Esophagus squamous epithelium (tissue), 5 donors: ENCODE results near the gene DNAI2. TPM values are rescaled to one million over a fixed set of nuclear protein-coding genes. Genes with fewer than 3 reads are reported as not detected.

ENCODE experiments used
- DNase-seq: peaks from one replicate; lab custom pipeline; 2025; lab: John Stamatoyannopoulos, UW
- H3K27ac ChIP-seq, 4 donors: fragments of 200-600 bp; sonication (generic); one replicate each; pipeline ENCODE4 v1.5.1; 2016 to 2019; ENCODE audit warnings: mild to moderate bottlenecking in 1 of 4
- H3K27me3 ChIP-seq, 4 donors: fragments of 200-600 bp; sonication (generic); 1 replicate in 3 of 4; 2 replicates in 1 of 4; pipeline versions ENCODE4 v1.5.1 to v1.6.0; 2017 to 2021; ENCODE audit warnings: antibody characterized with exemption in 1 of 4
- H3K36me3 ChIP-seq, 3 donors: fragments of 200-600 bp; sonication (generic); one replicate each; pipeline ENCODE4 v1.5.1; 2016 to 2019
- H3K4me1 ChIP-seq, 3 donors: fragments of 200-600 bp; sonication (generic); one replicate each; pipeline ENCODE4 v1.5.1; 2017 to 2019
- H3K4me3 ChIP-seq, 4 donors: fragments of 200-600 bp; sonication (generic); 1 replicate in 3 of 4; 2 replicates in 1 of 4; pipeline ENCODE4 v1.5.1; 2016 to 2019; ENCODE audit warnings: mild to moderate bottlenecking in 2 of 4, moderate library complexity in 1 of 4
- H3K9me3 ChIP-seq, 3 donors: fragments of 200-600 bp; sonication (generic); one replicate each; pipeline ENCODE4 v1.5.1; 2016 to 2019
- POLR2A ChIP-seq, 4 donors: fragments of 450-650 bp; IDR thresholded peaks; one replicate each; pipeline ENCODE4 v1.6.1; 2017; ENCODE audit warnings: antibody characterized with exemption in 4 of 4, mild to moderate bottlenecking in 4 of 4, moderate library complexity in 3 of 4
- WGBS, 2 donors: methylation state at CpG; one replicate each; pipeline ENCODE4 v1.1.5; 2018; 5-methylcytosine and 5-hydroxymethylcytosine counted together
- intact Hi-C: fragments of 100-400 bp; cut with DNase I; formaldehyde crosslinking; loops from one replicate; pipeline ENCODE4 v1.15.0; 2022
- total RNA-seq, 4 donors: library from RNA; depleted of rRNA; stranded (reverse); fragments of >200 nt; gene quantifications; one replicate each; pipeline ENCODE4 v1.1.0, GENCODE V29; 2016
- TF ChIP-seq, protein P1 (sequence below), 6 experiments: fragments of 450-650 bp in 4 of 6; fragments of 200-600 bp in 2 of 6; sonication (generic) in 2 of 6; IDR thresholded peaks; one replicate each; pipeline ENCODE4 v1.5.1; 2016 to 2019; ENCODE audit warnings: antibody characterized with exemption in 6 of 6, mild to moderate bottlenecking in 4 of 6, moderate library complexity in 4 of 6
- donor health status: DM: yes; HTN: yes; CAD: no.

DNAI2 gene
- total RNA-seq, 4 donors from 2014 or later: 0.19 TPM; not detected in 3

DNA sequence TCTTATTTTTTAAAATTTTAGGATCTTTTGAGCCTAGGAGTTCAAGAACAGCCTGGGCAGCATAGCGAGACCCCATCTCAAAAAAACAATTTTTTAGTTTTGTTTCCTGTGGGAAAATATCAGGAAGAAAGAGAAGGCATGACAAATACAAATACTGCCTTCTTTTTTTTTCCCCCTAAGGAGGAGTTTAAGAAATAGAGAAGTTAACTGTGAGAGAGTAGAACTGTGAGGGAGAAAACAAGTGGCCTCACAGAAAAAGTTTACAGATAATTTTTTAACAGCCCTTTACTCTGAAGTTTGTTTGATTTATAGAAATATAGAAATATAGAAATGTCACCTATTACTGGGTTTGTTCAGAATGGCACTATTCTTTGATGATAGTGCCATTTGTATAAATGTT lies 39.5 kb upstream of the DNAI2 start:
- Histone ChIP-seq H3K27me3 (no peaks in the 10 kb centered on the region), H3K4me1 (peaks cover 0 to 4% (median 0%) of the 10 kb centered on the region in 3 donors), H3K36me3 (peaks cover 0 to 22% (median 0%) of the 10 kb centered on the region in 3 donors), H3K27ac (peak overlapping the region in 2 of 4 donors; percentile 4 to 54), H3K4me3 (no peak overlapping the region), H3K9me3 (no peaks in the 10 kb centered on the region)
- TF ChIP-seq POLR2A (IDR thresholded peaks at IDR 0.05): no peak
- TF ChIP-seq, protein P1, sequence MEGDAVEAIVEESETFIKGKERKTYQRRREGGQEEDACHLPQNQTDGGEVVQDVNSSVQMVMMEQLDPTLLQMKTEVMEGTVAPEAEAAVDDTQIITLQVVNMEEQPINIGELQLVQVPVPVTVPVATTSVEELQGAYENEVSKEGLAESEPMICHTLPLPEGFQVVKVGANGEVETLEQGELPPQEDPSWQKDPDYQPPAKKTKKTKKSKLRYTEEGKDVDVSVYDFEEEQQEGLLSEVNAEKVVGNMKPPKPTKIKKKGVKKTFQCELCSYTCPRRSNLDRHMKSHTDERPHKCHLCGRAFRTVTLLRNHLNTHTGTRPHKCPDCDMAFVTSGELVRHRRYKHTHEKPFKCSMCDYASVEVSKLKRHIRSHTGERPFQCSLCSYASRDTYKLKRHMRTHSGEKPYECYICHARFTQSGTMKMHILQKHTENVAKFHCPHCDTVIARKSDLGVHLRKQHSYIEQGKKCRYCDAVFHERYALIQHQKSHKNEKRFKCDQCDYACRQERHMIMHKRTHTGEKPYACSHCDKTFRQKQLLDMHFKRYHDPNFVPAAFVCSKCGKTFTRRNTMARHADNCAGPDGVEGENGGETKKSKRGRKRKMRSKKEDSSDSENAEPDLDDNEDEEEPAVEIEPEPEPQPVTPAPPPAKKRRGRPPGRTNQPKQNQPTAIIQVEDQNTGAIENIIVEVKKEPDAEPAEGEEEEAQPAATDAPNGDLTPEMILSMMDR (IDR thresholded peaks at IDR 0.05): no peak
- DNase-seq: no peak
- 57 to 69% methylated on average over 1 of the region's 1 CpG for WGBS, 2 donors
- intact Hi-C loops: no loop called here

DNA sequence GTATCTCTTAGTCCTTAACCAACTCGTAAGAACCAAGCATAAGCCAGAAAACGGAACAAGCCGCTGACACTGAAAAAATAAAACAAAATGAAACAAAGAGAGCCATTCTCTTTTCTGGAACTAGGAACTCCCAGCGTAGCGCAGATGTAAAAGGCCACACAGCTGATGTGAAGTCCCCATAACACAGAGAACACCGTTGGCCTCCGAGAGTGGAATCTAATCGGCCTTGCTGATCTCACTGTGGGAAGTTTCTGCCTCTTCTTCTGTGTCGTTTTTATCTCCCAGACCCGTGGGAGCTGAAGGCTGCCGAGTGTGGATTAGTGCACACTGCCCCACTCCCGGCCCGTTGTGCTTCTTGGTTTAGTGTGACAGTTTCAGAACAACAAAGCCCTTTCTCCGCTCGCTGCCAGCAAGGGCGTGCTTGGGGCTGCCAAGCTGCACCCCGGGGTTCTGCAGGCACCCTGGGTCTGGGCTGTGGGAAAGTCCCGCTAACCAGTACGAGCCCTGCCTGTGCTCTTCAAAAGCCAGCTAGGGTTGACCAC lies 38.9 kb upstream of the DNAI2 start:
- TF ChIP-seq POLR2A (IDR thresholded peaks at IDR 0.05): no peak
- TF ChIP-seq, protein P1 (IDR thresholded peaks at IDR 0.05): no peak
- 49 to 60% methylated on average over 11 to 12 of the region's 19 CpGs for WGBS, 2 donors
- H3K4me3 ChIP-seq: no peak overlapping the region
- H3K36me3 ChIP-seq: peaks cover 0 to 22% (median 0%) of the 10 kb centered on the region in 3 donors
- peak overlapping the region in 2 of 4 donors; percentile 4 to 54 for H3K27ac ChIP-seq
- intact Hi-C loops: no loop called here
- H3K4me1 ChIP-seq: peaks cover 0 to 4% (median 0%) of the 10 kb centered on the region in 3 donors
- no peaks in the 10 kb centered on the region for H3K9me3 ChIP-seq
- no peak for DNase-seq
- H3K27me3 ChIP-seq: no peaks in the 10 kb centered on the region

DNA sequence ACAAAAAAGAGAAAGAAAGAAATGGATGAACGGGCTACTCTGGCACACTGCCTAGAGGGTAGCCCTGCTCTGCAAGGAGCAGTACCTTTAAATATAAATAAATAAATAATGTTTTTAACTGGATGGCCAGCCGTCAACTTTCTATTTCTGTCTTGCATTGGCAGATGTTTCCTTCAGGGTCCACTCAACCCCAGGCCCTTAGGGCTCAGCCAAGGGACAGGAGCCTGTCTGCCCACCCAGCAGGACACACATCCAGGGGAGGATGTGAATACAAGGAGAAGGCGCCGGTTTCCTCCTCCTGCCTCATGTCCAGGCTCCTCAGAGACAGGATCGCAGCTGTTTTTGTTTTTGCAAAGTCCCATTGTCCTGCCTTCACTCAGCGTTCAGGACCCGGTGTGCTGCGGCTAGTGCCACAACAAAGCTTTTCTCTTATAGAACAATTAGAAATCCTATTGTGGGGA lies 38.1 kb upstream of the DNAI2 start:
- Histone ChIP-seq H3K4me3 (no peak overlapping the region), H3K27ac (no peak overlapping the region), H3K27me3 (no peaks in the 10 kb centered on the region), H3K36me3 (peaks cover 0 to 20% (median 0%) of the 10 kb centered on the region in 3 donors), H3K4me1 (peaks cover 0 to 9% (median 4%) of the 10 kb centered on the region in 3 donors), H3K9me3 (no peaks in the 10 kb centered on the region)
- intact Hi-C loops: no loop called here
- 73 to 75% methylated on average over 4 to 8 of the region's 8 CpGs for WGBS, 2 donors
- TF ChIP-seq, protein P1 (IDR thresholded peaks at IDR 0.05): no peak
- TF ChIP-seq POLR2A (IDR thresholded peaks at IDR 0.05): no peak
- no peak for DNase-seq

DNA sequence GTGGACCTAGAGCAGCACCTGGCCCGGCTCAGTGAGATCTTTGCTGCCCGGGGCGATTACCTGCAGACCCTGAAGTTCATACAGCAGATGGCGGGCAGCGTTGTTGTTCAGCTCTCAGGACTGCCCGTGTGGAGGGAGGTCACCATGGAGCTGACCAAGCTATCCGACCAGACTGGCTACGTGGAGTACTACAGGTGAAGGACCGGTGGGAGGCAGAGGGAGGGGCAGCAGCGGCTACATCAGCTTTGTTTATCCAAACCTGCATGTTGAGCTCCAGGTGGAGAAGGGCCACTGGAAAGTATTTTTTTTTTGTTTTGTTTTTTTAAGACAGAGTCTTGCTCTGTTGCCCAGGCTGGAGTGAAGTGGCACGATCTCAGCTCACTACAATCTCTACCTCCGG lies 36.7 kb upstream of the DNAI2 start:
- H3K4me3 ChIP-seq: no peak overlapping the region
- H3K36me3 ChIP-seq: peaks cover 0 to 8% (median 0%) of the 10 kb centered on the region in 3 donors
- no peak for DNase-seq
- H3K27me3 ChIP-seq: no peaks in the 10 kb centered on the region
- intact Hi-C loops: no loop called here
- TF ChIP-seq POLR2A (IDR thresholded peaks at IDR 0.05): no peak
- TF ChIP-seq, protein P1 (IDR thresholded peaks at IDR 0.05): no peak
- H3K9me3 ChIP-seq: no peaks in the 10 kb centered on the region
- 84 to 94% methylated on average over 6 to 11 of the region's 12 CpGs for WGBS, 2 donors
- no peak overlapping the region for H3K27ac ChIP-seq
- H3K4me1 ChIP-seq: peaks cover 0 to 18% (median 5%) of the 10 kb centered on the region in 3 donors

DNA sequence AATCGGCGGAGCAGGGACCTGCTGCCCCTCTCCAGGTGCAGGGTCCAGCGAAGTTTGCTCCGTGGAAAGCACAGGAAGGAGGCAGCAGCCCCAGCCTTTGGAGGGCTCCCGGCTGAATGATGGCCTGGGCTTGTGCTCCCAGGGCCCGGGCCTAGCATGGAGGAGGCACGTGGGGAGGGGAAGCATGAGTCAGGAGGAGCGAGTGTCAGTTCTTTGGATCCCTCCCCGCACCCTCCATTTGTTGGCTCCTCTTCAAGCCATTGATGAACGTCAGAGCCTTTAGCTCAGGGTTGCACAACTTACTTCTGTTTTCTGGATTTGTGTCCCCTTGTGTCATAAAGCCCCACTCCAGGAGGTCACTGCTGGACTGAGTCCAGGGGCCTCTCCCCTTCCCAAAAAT lies 34.9 kb upstream of the DNAI2 start:
- no peak for DNase-seq
- no peak overlapping the region for H3K27ac ChIP-seq

More for the DNA sequence above, 34.9 kb upstream of the DNAI2 start:
- Histone ChIP-seq H3K27me3 (no peaks in the 10 kb centered on the region), H3K4me1 (peaks cover 0 to 18% (median 5%) of the 10 kb centered on the region in 3 donors), H3K36me3 (peaks cover 0 to 8% (median 0%) of the 10 kb centered on the region in 3 donors), H3K4me3 (no peak overlapping the region), H3K9me3 (no peaks in the 10 kb centered on the region)
- intact Hi-C loops: no loop called here
- 20 to 58% methylated on average over 3 to 8 of the region's 10 CpGs for WGBS, 2 donors
- TF ChIP-seq, protein P1 (IDR thresholded peaks at IDR 0.05): no peak
- TF ChIP-seq POLR2A (IDR thresholded peaks at IDR 0.05): no peak
